H1 (cell line): Measurements from ENCODE around the gene TMUB2. TPM values are rescaled to one million over a fixed set of nuclear protein-coding genes. Genes with fewer than 3 reads are reported as not detected.

Experiments
- KDM4A ChIP-seq: IDR thresholded peaks from one replicate; pipeline ENCODE4 v1.7.1; 2012; ENCODE audit warnings: low read depth, mild to moderate bottlenecking, moderate library complexity, low read length, inconsistent platforms; ENCODE audit not compliant: severe bottlenecking
- polyA plus RNA-seq, 7 experiments: library from polyadenylated mRNA; depleted of rRNA in 3 of 7; stranded (reverse) in 5 of 7; unstranded in 2 of 7; fragments of >200 nt in 5 of 7; fragments of 200-250 nt in 2 of 7; gene quantifications; 1 replicate in 5 of 7; 2 replicates in 1 of 7; 4 replicates in 1 of 7; pipeline versions ENCODE4 v1.2.1 to v1.2.3, GENCODE V29; 2011 to 2013; ENCODE audit warnings: missing spikeins in 2 of 7, mixed read lengths in 2 of 7
- total RNA-seq: library from RNA; stranded (reverse); fragmentation: NEBNext Ultra II Directional; extraction: Animal tissue kit (Norgen Biotek cat#: 25700); gene quantifications from 2 replicates; pipeline ENCODE4 v1.2.1, GENCODE V29; 2021
- TF ChIP-seq, protein P1 (sequence below), 3 experiments: IDR thresholded peaks; 1 replicate in 2 of 3; 2 replicates in 1 of 3; pipeline versions ENCODE4 v1.5.1 to v1.6.1; 2011; ENCODE audit warnings: low read length in 3 of 3, mild to moderate bottlenecking in 3 of 3, inconsistent platforms in 2 of 3, low read depth in 1 of 3, moderate library complexity in 1 of 3; ENCODE audit not compliant: insufficient read depth in 1 of 3; ENCODE audit errors: control extremely low read depth in 1 of 3

Gene TMUB2
- total and polyA plus RNA-seq, 2 of the 8 experiments (the other 6 are each of a cell fraction or from before 2014, with no cell fraction given) = 18.5 to 30.5 TPM

GRCh38 chr17:44219108-44219615 is 32.4 kb downstream of the TMUB2 start (continued):
- peak; percentile 45 for TF ChIP-seq KDM4A
- TF ChIP-seq, protein P1, sequence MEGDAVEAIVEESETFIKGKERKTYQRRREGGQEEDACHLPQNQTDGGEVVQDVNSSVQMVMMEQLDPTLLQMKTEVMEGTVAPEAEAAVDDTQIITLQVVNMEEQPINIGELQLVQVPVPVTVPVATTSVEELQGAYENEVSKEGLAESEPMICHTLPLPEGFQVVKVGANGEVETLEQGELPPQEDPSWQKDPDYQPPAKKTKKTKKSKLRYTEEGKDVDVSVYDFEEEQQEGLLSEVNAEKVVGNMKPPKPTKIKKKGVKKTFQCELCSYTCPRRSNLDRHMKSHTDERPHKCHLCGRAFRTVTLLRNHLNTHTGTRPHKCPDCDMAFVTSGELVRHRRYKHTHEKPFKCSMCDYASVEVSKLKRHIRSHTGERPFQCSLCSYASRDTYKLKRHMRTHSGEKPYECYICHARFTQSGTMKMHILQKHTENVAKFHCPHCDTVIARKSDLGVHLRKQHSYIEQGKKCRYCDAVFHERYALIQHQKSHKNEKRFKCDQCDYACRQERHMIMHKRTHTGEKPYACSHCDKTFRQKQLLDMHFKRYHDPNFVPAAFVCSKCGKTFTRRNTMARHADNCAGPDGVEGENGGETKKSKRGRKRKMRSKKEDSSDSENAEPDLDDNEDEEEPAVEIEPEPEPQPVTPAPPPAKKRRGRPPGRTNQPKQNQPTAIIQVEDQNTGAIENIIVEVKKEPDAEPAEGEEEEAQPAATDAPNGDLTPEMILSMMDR (IDR thresholded peaks at IDR 0.05; ENCODE audit: control extremely low read depth in 1 of 3, insufficient read depth in 1 of 3, low read depth in 1 of 3, low read length in 3 of 3) = peak; percentile 25 to 58 (median 53)
